ENCODE results near the gene FAM156B.
"Not testable (repeated sequence)": the region's sequence is repeated elsewhere in the genome, so short reads cannot be mapped to it uniquely, and the experiment has no call there.

GRCh38 chrX:52913681-52914080 lies 16.6 kb downstream of the FAM156B start:
- not testable (repeated sequence) for TF ChIP-seq CTCF (IDR thresholded peaks at IDR 0.05; ENCODE audit: low read depth, low read length, missing input control); REST (IDR thresholded peaks at IDR 0.05); ZBTB33 (IDR thresholded peaks at IDR 0.05); TAF1 (conservative IDR thresholded peaks at IDR 0.05)

Data from liver (tissue), 3 donors.